ENCODE data around the gene MAPKBP1.

DNA sequence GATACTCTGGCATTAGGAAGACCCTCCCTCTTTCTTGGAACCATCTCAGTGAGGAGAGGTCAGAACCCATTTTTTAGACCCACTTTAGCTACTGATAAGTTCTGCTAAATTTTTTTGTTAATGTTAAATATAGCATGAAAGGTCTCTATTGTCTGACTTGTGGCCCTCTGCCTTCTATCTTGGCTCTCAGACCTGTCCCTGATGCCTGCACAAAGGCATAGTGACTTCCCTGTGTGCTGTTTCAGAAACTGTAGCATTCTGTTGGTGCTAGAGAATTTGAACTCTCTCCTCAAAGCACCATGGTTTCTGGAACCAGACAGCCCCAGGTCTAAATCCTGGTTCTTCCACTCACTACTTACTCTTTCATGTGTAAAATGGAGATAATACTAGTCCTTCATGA is 15.4 kb downstream of the MAPKBP1 start:
- TF ChIP-seq SRF (IDR thresholded peaks at IDR 0.05; ENCODE audit: low read depth, low read length) (no peak), ZNF577 (CRISPR knock-in tag; IDR thresholded peaks at IDR 0.05; ENCODE audit: borderline replicate concordance, low read depth) (no peak), CREM (IDR thresholded peaks at IDR 0.05) (no peak), CREM (CRISPR knock-in tag; IDR thresholded peaks at IDR 0.05) (no peak), ZBTB21 (CRISPR knock-in tag; IDR thresholded peaks at IDR 0.05) (no peak)
- TF ChIP-seq, protein P1, sequence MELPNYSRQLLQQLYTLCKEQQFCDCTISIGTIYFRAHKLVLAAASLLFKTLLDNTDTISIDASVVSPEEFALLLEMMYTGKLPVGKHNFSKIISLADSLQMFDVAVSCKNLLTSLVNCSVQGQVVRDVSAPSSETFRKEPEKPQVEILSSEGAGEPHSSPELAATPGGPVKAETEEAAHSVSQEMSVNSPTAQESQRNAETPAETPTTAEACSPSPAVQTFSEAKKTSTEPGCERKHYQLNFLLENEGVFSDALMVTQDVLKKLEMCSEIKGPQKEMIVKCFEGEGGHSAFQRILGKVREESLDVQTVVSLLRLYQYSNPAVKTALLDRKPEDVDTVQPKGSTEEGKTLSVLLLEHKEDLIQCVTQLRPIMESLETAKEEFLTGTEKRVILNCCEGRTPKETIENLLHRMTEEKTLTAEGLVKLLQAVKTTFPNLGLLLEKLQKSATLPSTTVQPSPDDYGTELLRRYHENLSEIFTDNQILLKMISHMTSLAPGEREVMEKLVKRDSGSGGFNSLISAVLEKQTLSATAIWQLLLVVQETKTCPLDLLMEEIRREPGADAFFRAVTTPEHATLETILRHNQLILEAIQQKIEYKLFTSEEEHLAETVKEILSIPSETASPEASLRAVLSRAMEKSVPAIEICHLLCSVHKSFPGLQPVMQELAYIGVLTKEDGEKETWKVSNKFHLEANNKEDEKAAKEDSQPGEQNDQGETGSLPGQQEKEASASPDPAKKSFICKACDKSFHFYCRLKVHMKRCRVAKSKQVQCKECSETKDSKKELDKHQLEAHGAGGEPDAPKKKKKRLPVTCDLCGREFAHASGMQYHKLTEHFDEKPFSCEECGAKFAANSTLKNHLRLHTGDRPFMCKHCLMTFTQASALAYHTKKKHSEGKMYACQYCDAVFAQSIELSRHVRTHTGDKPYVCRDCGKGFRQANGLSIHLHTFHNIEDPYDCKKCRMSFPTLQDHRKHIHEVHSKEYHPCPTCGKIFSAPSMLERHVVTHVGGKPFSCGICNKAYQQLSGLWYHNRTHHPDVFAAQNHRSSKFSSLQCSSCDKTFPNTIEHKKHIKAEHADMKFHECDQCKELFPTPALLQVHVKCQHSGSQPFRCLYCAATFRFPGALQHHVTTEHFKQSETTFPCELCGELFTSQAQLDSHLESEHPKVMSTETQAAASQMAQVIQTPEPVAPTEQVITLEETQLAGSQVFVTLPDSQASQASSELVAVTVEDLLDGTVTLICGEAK (IDR thresholded peaks at IDR 0.05) = no peak
- TF ChIP-seq, protein P1 (CRISPR knock-in tag; IDR thresholded peaks at IDR 0.05) = no peak
